COLO668 (cell line): ENCODE measurements around the gene BRD3OS.
A peak's percentile ranks its signal among the peaks of the same experiment; 100 is the strongest.

Source experiments
- DNase-seq: peaks from one replicate; lab custom pipeline; 2025; ENCODE audit not compliant: unreplicated experiment; lab: John Stamatoyannopoulos, UW

Gene BRD3OS

GRCh38 chr9:134049772-134050588 is 24.7 kb downstream of the BRD3OS start:
- DNase-seq: no peak

GRCh38 chr9:134050726-134051125 is 25.4 kb downstream of the BRD3OS start:
- no peak for DNase-seq

GRCh38 chr9:134051319-134051718 is 26.0 kb downstream of the BRD3OS start:
- no peak for DNase-seq

- DNase-seq: no peak
These were observed 27.2 kb downstream of the BRD3OS start for GRCh38 chr9:134052491-134052890.

GRCh38 chr9:134052941-134053340 is 27.7 kb downstream of the BRD3OS start:
- no peak for DNase-seq

- DNase-seq: no peak
These were observed 28.2 kb downstream of the BRD3OS start for GRCh38 chr9:134053401-134053871.

GRCh38 chr9:134053941-134054761 is 28.9 kb downstream of the BRD3OS start:
- DNase-seq: no peak

- DNase-seq: no peak
These were observed 29.9 kb downstream of the BRD3OS start for GRCh38 chr9:134054891-134055811.

GRCh38 chr9:134055981-134056461 is 30.7 kb downstream of the BRD3OS start:
- peak; percentile 10 for DNase-seq

GRCh38 chr9:134056483-134057306 is 31.4 kb downstream of the BRD3OS start:
- no peak for DNase-seq

GRCh38 chr9:134057307-134057657 is 32.0 kb downstream of the BRD3OS start:
- DNase-seq: no peak

GRCh38 chr9:134057751-134058701 is 32.7 kb downstream of the BRD3OS start:
- no peak for DNase-seq

- DNase-seq: no peak
These were observed 33.4 kb downstream of the BRD3OS start for GRCh38 chr9:134058716-134059115.

- no peak for DNase-seq
These were observed 33.9 kb downstream of the BRD3OS start for GRCh38 chr9:134059188-134059641.

- DNase-seq: no peak
These were observed 34.5 kb downstream of the BRD3OS start for GRCh38 chr9:134059661-134060395.

GRCh38 chr9:134060546-134060945 is 35.3 kb downstream of the BRD3OS start:
- DNase-seq: no peak

- DNase-seq: no peak
These were observed 35.9 kb downstream of the BRD3OS start for GRCh38 chr9:134061019-134061687.
